Nephron (organoid): Measurements from ENCODE around the gene EXOC1L.
A peak's percentile ranks its signal among the peaks of the same experiment; 100 is the strongest.

Source experiments
- H3K27ac Mint-ChIP-seq, 3 experiments: 2 replicates each; pipeline ENCODE4 v1.8.0; 2020; ENCODE audit warnings: mixed read lengths in 3 of 3, mild to moderate bottlenecking in 2 of 3, moderate library complexity in 1 of 3
- H3K27me3 Mint-ChIP-seq: 2 replicates; pipeline ENCODE4 v1.8.0; 2021; ENCODE audit warnings: low read depth, mild to moderate bottlenecking, moderate library complexity, mixed read lengths
- H3K36me3 Mint-ChIP-seq: 2 replicates; pipeline ENCODE4 v1.8.0; 2020; ENCODE audit warnings: low read depth, mixed read lengths
- H3K4me1 Mint-ChIP-seq: 2 replicates; pipeline ENCODE4 v1.8.0; 2020; ENCODE audit warnings: mixed read lengths
- H3K4me3 Mint-ChIP-seq, 3 experiments: 2 replicates each; pipeline ENCODE4 v1.8.0; 2020; ENCODE audit warnings: mild to moderate bottlenecking in 3 of 3, mixed read lengths in 3 of 3, moderate library complexity in 2 of 3
- H3K9me3 Mint-ChIP-seq: 2 replicates; pipeline ENCODE4 v1.8.0; 2020; ENCODE audit warnings: mixed read lengths
- TF ChIP-seq, protein P1 (sequence below), 3 experiments: fragments of 200-600 bp; sonication (generic); IDR thresholded peaks; one replicate each; pipeline ENCODE4 v1.5.0; 2021; ENCODE audit warnings: antibody characterized with exemption in 3 of 3; ENCODE audit not compliant: unreplicated experiment in 3 of 3

EXOC1L gene

DNA sequence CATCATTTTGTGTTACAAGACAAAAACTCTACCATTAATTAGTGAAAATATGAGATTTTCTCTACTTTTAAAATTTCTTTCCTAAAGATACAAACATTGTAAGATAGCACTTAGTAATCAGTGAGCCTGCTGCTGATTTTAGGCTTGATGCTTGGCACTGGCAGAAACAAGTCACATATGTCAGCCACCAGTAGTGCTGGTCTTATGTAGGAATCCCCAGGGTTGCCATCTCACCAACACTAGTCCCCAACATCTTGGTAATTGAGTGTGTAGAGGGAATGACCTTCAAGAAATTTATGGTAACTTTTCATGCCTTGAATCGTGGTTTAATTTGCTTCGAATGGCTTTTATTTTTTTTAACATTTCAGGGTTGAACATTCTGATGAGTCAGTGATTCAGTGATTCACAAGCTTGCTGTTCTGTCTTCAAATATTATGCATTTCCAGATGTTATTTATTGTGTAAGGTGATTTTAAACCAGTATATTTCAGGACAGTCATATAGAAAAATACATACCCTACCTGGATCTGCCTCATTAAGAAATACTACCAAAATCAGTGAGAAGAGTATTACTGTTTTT is 45.7 kb downstream of the EXOC1L start:
- H3K36me3 Mint-ChIP-seq: peaks cover 48% of the 10 kb centered on the region
- peaks cover 16% of the 10 kb centered on the region for H3K4me1 Mint-ChIP-seq
- no peak overlapping the region for H3K4me3 Mint-ChIP-seq
- H3K9me3 Mint-ChIP-seq: no peaks in the 10 kb centered on the region
- H3K27me3 Mint-ChIP-seq: no peaks in the 10 kb centered on the region
- TF ChIP-seq, protein P1, sequence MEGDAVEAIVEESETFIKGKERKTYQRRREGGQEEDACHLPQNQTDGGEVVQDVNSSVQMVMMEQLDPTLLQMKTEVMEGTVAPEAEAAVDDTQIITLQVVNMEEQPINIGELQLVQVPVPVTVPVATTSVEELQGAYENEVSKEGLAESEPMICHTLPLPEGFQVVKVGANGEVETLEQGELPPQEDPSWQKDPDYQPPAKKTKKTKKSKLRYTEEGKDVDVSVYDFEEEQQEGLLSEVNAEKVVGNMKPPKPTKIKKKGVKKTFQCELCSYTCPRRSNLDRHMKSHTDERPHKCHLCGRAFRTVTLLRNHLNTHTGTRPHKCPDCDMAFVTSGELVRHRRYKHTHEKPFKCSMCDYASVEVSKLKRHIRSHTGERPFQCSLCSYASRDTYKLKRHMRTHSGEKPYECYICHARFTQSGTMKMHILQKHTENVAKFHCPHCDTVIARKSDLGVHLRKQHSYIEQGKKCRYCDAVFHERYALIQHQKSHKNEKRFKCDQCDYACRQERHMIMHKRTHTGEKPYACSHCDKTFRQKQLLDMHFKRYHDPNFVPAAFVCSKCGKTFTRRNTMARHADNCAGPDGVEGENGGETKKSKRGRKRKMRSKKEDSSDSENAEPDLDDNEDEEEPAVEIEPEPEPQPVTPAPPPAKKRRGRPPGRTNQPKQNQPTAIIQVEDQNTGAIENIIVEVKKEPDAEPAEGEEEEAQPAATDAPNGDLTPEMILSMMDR (IDR thresholded peaks at IDR 0.05; ENCODE audit: unreplicated experiment in 3 of 3): no peak
- H3K27ac Mint-ChIP-seq: peak overlapping the region; percentile 48 to 78 (median 72)

DNA sequence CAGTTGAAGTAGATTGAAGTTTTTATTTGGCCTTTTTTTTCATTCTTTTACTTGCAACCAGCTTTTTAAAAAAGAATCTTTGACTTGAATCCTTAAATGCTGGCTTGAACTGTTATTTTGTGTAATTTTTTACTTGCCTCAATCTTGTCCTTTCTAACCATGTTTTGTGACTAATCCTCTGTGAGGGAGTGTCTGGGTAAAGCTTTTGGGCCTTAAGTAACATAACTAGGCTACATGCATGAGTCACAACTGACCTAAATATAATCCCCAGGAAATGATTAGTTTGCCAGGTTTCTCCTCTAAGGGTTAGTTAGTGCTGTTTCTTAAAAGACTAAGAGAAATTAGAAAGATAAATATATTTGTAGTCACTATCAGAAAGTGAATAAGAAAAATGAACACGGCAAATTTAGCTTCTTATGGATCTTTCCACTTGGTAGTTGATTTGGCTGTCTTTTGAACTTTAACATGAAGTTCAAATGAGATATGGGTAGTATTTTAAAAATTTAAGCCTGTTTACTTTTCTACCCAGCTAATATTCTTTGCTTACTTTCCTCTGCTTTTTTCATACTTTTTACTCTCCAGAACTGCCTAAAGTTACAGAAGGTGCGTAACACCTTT is 46.8 kb downstream of the EXOC1L start:
- peaks cover 52% of the 10 kb centered on the region for H3K36me3 Mint-ChIP-seq
- H3K27me3 Mint-ChIP-seq: no peaks in the 10 kb centered on the region

DNA sequence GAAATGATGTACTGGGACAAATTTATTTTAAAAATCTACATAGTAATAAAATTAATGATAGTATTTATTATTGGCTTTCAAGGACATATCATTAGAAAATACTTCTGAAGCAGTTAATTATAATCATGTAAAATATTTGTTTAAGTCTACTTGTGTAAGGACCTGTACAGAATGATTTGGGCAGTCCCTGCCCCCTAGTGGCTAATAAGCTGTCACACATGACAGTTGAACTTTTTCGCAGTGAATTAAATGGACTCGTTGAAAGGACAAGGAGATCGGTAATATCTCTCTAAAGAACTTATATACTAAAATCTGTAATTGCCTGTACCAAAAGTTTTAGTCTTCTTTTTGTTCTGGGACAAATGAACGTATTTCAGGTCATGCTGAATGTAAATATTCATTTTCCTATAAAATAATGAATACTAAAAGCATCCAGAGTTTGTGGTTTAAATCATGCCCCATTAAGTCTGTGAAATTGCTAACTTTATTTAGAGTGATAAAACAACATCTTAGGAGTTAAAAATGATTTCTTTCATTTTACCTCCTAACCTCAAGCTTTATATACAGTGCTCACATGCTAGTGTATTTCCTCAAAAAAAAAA is 47.5 kb downstream of the EXOC1L start:
- peak overlapping the region in 2 of 3 experiments; percentile 48 to 72 for H3K27ac Mint-ChIP-seq
- TF ChIP-seq, protein P1 (IDR thresholded peaks at IDR 0.05; ENCODE audit: unreplicated experiment in 3 of 3): peak; percentile 81 to 90 (median 81)
- no peaks in the 10 kb centered on the region for H3K27me3 Mint-ChIP-seq
- H3K4me1 Mint-ChIP-seq: peaks cover 16% of the 10 kb centered on the region
- H3K4me3 Mint-ChIP-seq: no peak overlapping the region
- H3K36me3 Mint-ChIP-seq: peaks cover 49% of the 10 kb centered on the region
- H3K9me3 Mint-ChIP-seq: no peaks in the 10 kb centered on the region

More for the DNA sequence above, 46.8 kb downstream of the EXOC1L start:
- TF ChIP-seq, protein P1 (IDR thresholded peaks at IDR 0.05; ENCODE audit: unreplicated experiment in 3 of 3): no peak
- Mint-ChIP-seq H3K27ac (peak overlapping the region; percentile 48 to 78 (median 72)), H3K9me3 (no peaks in the 10 kb centered on the region), H3K4me3 (no peak overlapping the region), H3K4me1 (peaks cover 16% of the 10 kb centered on the region)

DNA sequence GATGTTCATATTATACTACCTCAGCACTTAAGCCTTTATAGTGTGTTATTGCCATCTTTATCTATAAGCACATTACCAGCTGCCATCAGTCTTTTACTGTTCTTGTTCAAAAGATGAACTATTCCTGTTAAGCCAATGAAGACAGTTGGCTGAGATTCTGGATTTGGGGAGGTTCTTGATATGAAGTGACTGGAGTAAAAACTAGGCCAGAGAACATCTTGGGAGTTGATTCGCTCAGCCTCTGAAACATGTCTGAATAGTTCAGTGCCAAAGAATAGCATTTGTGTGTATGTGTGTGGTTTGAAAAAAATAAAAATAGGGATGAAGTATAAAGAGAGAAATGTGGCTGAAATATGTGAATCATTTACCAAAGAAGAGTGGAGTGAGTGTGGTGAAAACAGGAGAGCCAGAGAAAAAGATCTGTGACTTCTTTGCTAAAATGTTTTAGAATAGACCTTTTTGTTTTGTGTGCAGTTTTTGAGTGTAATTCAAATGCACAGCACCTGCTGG is 49.0 kb downstream of the EXOC1L start:
- TF ChIP-seq, protein P1 (IDR thresholded peaks at IDR 0.05; ENCODE audit: unreplicated experiment in 3 of 3): no peak

DNA sequence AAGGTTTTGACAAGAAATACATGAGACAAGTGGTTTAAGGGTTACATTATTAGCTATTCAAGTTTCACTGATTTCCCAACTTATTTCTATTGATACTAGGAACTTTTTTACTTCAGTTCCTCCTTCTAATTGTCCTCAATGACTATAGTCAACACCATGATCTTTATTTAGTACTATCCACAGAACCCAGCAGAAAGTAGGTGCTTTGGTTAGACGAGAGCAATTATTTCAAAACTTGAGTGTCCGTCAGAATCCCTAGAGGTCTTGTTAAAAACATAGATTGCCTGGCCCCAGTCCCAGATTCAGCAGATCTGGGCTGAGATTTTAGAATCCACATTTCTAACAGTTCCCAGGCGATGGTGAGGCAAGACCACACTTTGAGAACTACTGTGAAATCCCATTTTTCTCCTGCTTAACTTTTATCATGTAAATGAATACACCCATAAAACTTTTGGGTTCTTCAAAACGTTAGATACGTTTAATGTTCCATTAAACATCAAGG is 51.8 kb downstream of the EXOC1L start:
- Mint-ChIP-seq H3K36me3 (peaks cover 34% of the 10 kb centered on the region), H3K27me3 (no peaks in the 10 kb centered on the region), H3K27ac (no peak overlapping the region), H3K9me3 (no peaks in the 10 kb centered on the region), H3K4me1 (peaks cover 7% of the 10 kb centered on the region), H3K4me3 (no peak overlapping the region)
- TF ChIP-seq, protein P1 (IDR thresholded peaks at IDR 0.05; ENCODE audit: unreplicated experiment in 3 of 3): no peak

More for the DNA sequence above, 49.0 kb downstream of the EXOC1L start:
- no peaks in the 10 kb centered on the region for H3K27me3 Mint-ChIP-seq
- H3K4me1 Mint-ChIP-seq: peaks cover 16% of the 10 kb centered on the region
- no peak overlapping the region for H3K4me3 Mint-ChIP-seq
- no peak overlapping the region for H3K27ac Mint-ChIP-seq
- no peaks in the 10 kb centered on the region for H3K9me3 Mint-ChIP-seq
- H3K36me3 Mint-ChIP-seq: peaks cover 40% of the 10 kb centered on the region
